Endometrium (tissue), 2 donors: Measurements from ENCODE around the gene KRT33A.

Experiments used
- FAIRE-seq: peaks from 2 replicates; lab custom pipeline; 2012; peaks lifted over from hg19 to GRCh38; lab: Jason Lieb, UNC
- donor health status: control.
- donor health status: control.

Gene KRT33A

GRCh38 chr17:41301916-41302901 lies 48.4 kb downstream of the KRT33A start, which contains the start of gene KRTAP29-1:
TSS of gene KRTAP29-1 (minus strand) at chr17:41302851. CDS start at chr17:41302851, 0 bp downstream.
- FAIRE-seq: no peak

- no peak for FAIRE-seq
These were observed 49.3 kb downstream of the KRT33A start for GRCh38 chr17:41301204-41301790.

- no peak for FAIRE-seq
These were observed 52.0 kb downstream of the KRT33A start for GRCh38 chr17:41298458-41299135.

GRCh38 chr17:41296846-41297245 lies 53.8 kb downstream of the KRT33A start:
- FAIRE-seq: no peak
